Measurements from ENCODE around the gene RPP30.
A peak's percentile ranks its signal among the peaks of the same experiment; 100 is the strongest.

The RPP30 gene

DNA sequence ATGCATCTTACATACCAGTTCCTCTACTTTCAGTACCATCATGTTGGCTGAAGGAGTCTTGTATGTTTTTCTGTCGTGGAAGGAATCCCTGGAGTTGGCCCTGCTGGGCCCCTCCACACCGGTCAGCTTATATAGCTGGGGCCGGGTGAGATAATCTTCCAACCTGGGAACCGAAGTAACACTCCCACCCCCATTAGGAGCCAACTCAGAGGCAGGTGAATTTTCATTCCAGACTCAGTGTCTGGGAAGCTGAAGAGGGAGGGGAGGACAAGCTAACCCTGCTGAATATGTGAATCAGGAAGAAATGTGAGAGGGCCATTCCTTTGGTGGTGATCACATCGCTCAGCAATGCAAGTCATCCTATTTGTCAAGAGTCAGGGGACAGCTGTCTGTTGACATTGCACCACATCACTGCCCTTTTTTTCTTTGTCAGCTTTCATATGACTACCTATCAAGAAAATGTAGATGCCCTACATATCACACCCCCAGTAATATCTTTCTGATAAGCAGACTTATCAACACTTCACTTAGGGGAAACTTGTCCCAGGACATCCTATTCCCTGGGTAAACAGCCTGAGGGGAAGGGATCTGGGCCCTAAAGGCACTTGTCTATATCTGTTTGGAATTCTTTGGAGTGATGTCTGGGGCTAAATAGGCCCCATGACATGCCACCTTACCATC lies 49.4 kb downstream of the RPP30 start, which contains the start of gene ANKRD1:
Gene ANKRD1 (minus strand): TSS at position 102 of the 681 bp plus-strand sequence. CDS start 60 bp downstream, at position 42.
- peaks cover 22% of the 10 kb centered on the region for H3K4me1 Mint-ChIP-seq
- H3K36me3 Mint-ChIP-seq (ENCODE audit: low read depth), result no peaks in the 10 kb centered on the region
- H3K9me3 Mint-ChIP-seq, result no peaks in the 10 kb centered on the region
- no peak for DNase-seq
- H3K27ac Mint-ChIP-seq, result no peak within 1 kb of the TSS
- peaks cover 25% of the 10 kb centered on the region for H3K27me3 Mint-ChIP-seq (ENCODE audit: low read depth, poor library complexity)
- H3K4me3 Mint-ChIP-seq, result peak within 1 kb of the TSS; percentile 22
- no peak for TF ChIP-seq CTCF (IDR thresholded peaks at IDR 0.05)

GRCh38 chr10:90921906-90922305 lies 50.1 kb downstream of the RPP30 start:
- Mint-ChIP-seq H3K36me3 (ENCODE audit: low read depth) (no peaks in the 10 kb centered on the region), H3K4me1 (peaks cover 26% of the 10 kb centered on the region), H3K9me3 (no peaks in the 10 kb centered on the region), H3K4me3 (no peak overlapping the region), H3K27me3 (ENCODE audit: low read depth, poor library complexity) (peaks cover 21% of the 10 kb centered on the region), H3K27ac (no peak overlapping the region)
- no peak for DNase-seq
- no peak for TF ChIP-seq CTCF (IDR thresholded peaks at IDR 0.05)

DNA sequence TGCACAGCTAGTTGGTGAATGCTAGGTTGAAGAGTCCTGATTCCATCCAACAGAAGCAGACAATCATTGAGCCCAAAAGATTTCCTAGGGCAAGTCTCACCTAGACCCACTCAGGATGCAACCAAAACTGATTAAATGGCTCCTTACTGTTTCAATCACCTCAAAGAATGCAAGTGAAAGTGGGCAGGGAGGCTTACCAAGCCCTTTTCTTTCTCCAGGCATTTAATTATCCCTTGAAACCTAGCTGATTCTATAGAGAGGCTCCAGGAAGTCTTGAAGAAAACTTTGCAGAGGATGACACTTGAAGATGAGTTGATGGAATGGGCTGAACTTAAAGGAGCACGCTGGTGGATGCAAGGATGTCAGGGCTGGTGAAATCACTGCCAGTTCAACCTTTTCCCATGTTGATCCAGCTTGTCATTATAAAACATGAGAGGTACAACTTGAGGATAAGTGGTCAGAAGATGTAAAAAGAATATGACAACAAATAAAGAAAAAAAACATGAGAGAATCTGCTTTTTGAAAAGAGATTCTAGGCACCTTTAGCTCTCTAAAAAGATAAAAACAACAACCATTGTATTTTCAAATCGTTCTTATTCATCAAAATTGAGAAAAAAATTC lies 51.4 kb downstream of the RPP30 start:
- Mint-ChIP-seq H3K36me3 (ENCODE audit: low read depth) (no peaks in the 10 kb centered on the region), H3K4me1 (peaks cover 31% of the 10 kb centered on the region), H3K9me3 (no peaks in the 10 kb centered on the region), H3K4me3 (no peak overlapping the region), H3K27me3 (ENCODE audit: low read depth, poor library complexity) (peaks cover 21% of the 10 kb centered on the region), H3K27ac (no peak overlapping the region)
- no peak for TF ChIP-seq CTCF (IDR thresholded peaks at IDR 0.05)
- DNase-seq, result no peak

DNA sequence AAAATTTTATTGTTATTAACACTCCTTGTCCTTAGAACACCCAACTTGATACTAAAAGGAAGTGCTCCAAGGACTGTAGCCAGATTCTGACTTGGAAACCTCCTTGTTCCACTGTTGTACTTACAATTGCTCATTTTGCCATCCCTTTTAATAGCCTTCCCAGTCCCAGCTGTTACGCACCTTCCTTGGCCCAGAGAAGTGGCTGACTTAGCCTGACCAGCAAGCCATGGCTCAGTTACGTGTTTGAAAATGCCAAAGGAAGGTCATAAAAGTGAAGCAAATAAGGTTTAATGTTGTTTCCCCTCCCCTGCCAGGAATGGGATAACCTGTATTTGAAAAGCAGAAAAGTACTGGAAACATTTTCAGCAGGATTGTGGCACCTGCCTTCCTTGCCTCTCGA lies 52.8 kb downstream of the RPP30 start:
- peaks cover 42% of the 10 kb centered on the region for H3K4me1 Mint-ChIP-seq
- H3K27ac Mint-ChIP-seq, result no peak overlapping the region
- TF ChIP-seq CTCF (IDR thresholded peaks at IDR 0.05), result no peak

DNA sequence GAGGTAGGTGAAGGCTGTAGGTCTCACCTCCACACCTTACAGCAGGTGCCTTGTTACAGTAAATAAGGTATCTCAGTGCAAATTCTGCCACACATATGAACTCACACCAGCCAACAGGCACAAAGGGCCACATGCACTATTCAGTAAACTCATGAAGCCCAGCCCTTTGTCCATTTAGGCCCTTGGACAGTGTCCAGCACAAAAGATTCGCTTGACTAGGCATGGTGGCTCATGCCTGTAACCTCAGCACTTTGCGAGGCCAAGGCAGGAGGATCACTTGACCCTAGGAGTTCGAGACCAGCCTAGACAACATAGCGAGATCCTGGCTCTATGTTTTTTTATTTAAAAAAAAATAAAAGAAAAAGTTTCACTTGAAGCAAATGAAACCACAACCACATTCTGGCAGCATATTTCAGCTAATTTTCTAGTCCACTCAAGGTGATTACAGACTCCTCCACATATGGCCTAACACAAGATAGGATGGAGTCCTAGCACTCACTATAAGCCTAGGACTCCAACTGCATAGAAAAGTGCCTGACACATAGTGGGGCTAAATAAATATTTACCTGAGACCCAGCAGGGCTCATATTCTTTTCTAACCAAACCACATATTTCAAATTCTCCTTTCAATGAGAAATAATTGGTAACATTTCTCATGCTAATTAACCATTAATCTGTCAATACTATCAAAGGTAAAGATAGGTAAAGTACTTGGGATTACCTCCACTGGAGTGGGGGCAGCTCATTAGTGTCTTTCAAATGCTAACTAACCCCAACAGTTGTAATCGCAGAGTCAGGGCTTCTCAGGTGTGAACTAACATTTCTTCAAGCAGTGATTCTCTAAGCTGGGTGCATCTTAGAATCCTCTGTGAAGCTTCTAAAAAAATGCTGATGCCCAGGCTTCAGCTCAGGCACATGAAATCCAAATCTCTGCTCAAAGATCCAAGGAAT lies 53.6 kb downstream of the RPP30 start:
- Mint-ChIP-seq H3K27ac (no peak overlapping the region), H3K4me1 (peaks cover 44% of the 10 kb centered on the region), H3K36me3 (ENCODE audit: low read depth) (no peaks in the 10 kb centered on the region), H3K9me3 (no peaks in the 10 kb centered on the region), H3K4me3 (no peak overlapping the region), H3K27me3 (ENCODE audit: low read depth, poor library complexity) (peaks cover 21% of the 10 kb centered on the region)
- no peak for TF ChIP-seq CTCF (IDR thresholded peaks at IDR 0.05)
- DNase-seq, result no peak

More for the DNA sequence above, 52.8 kb downstream of the RPP30 start:
- no peak overlapping the region for H3K4me3 Mint-ChIP-seq
- no peak for DNase-seq
- H3K27me3 Mint-ChIP-seq (ENCODE audit: low read depth, poor library complexity), result peaks cover 21% of the 10 kb centered on the region
- H3K36me3 Mint-ChIP-seq (ENCODE audit: low read depth), result no peaks in the 10 kb centered on the region
- H3K9me3 Mint-ChIP-seq, result no peaks in the 10 kb centered on the region
